LNCaP clone FGC (cell line): ENCODE data around the gene HEMK1.

Source experiments
- DNase-seq: peaks from one replicate; pipeline ENCODE4 v3.0.0-alpha.2; 2011; ENCODE audit warnings: low read depth
- H3K4me3 ChIP-seq: 2 replicates; pipeline ENCODE4 v1.5.1; 2011; ENCODE audit warnings: mild to moderate bottlenecking, low read depth, low read length, control low read depth
- TF ChIP-seq, protein P1 (sequence below): IDR thresholded peaks from 2 replicates; pipeline ENCODE4 v1.5.1; 2012; ENCODE audit warnings: mild to moderate bottlenecking; ENCODE audit not compliant: control insufficient read depth, insufficient read depth; ENCODE audit errors: extremely low read depth

The HEMK1 gene

DNA sequence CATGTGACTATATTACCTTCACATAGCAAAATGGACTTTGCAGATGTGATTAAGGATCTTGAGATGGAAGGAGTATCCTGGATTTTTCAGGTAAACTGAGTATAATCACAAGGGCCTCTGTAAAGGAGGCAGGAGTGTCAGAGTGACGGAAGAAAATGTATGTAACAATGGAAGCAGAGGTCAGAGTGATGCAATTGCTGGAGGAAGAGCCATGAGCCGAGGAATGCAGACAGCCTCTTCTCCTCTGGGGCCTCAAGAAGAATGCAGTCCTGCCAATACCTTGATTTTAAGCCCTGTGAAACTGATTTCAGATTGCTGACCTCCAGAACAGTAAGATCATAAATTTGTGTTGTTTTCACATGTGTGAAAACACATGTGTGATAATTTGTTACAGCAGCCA, 15.1 kb downstream of the HEMK1 start:
- TF ChIP-seq, protein P1, sequence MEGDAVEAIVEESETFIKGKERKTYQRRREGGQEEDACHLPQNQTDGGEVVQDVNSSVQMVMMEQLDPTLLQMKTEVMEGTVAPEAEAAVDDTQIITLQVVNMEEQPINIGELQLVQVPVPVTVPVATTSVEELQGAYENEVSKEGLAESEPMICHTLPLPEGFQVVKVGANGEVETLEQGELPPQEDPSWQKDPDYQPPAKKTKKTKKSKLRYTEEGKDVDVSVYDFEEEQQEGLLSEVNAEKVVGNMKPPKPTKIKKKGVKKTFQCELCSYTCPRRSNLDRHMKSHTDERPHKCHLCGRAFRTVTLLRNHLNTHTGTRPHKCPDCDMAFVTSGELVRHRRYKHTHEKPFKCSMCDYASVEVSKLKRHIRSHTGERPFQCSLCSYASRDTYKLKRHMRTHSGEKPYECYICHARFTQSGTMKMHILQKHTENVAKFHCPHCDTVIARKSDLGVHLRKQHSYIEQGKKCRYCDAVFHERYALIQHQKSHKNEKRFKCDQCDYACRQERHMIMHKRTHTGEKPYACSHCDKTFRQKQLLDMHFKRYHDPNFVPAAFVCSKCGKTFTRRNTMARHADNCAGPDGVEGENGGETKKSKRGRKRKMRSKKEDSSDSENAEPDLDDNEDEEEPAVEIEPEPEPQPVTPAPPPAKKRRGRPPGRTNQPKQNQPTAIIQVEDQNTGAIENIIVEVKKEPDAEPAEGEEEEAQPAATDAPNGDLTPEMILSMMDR: no peak
- DNase-seq: no peak
- no peak overlapping the region for H3K4me3 ChIP-seq

DNA sequence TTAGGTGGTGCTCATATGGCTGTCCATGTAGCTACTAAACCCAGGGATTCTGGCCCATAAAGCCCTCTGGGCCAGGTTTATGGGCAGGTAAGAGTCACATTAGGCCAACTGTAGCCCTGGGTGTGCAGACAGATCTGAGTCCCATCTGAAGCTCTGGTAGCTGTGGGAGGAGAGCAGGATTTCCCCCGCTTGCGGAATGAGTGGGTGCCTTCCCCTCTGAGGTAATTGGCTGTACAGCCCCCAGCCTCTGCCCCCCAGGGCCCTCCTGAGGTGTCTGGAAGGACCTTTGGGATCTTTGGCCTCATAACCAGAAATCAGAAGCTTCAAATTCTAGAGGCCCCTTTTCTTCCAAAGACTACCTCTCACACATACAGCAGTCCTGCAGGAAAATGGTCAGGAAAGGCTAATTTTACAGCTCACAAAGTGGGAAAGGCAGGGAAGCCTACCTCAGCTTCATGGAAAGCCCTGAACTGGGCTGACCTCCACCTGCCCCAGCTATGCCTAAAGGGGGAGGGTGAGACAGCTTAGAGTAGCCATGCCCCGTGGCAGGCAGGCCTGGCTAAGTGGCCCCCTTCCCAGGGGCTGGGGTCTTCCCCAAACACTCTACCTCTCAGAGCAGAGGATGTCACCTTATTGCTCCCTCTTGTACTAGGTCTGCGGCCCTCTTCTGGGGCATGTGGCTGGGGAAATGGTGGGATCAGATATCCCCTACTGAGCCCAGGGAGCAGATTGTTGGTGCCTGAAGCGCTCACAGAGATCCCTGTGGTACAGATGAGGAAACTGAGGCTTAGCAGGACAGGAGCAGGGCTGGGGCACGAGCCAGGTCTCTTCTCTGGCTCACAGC, 16.8 kb downstream of the HEMK1 start:
- no peak for DNase-seq
- TF ChIP-seq, protein P1: no peak

DNA sequence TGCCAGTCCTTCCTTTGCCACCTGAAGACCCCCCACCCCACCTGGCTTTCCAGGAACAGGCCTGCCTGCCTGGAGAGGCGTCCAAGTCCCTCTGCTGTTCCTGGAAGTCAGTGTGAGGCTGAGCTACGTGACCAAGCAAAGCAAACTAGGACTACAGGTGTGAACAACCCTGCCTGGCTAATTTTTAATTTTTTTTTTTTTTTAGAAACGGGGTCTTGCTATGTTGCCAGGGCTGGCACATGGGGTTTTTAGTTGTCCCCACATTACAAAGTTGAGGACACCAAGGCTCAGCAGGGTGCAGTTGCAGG, 17.4 kb downstream of the HEMK1 start:
- TF ChIP-seq, protein P1: no peak
- DNase-seq: no peak

More for the DNA sequence above, 16.8 kb downstream of the HEMK1 start:
- no peak overlapping the region for H3K4me3 ChIP-seq

DNA sequence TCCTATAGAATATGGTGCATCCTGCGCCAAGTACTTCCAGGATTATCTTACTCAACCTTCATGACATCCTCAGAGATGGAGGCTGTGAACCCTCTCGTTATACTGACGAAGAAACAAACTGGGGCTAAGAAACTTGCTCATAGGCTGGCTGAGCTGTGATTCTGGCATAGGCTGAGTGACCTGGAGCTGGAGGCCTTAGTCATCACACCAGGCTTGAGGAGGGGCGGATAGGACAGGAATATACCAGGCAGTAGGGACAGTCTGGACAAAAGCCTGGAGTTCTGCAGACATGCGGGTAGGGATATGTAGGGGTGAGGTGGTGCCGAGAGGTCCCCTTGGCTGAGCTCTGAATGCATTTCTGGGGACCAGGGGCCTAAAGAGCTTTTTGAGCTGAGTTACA, 18.1 kb downstream of the HEMK1 start:
- H3K4me3 ChIP-seq: no peak overlapping the region
- TF ChIP-seq, protein P1: no peak
- DNase-seq: no peak

More for the DNA sequence above, 17.4 kb downstream of the HEMK1 start:
- no peak overlapping the region for H3K4me3 ChIP-seq

DNA sequence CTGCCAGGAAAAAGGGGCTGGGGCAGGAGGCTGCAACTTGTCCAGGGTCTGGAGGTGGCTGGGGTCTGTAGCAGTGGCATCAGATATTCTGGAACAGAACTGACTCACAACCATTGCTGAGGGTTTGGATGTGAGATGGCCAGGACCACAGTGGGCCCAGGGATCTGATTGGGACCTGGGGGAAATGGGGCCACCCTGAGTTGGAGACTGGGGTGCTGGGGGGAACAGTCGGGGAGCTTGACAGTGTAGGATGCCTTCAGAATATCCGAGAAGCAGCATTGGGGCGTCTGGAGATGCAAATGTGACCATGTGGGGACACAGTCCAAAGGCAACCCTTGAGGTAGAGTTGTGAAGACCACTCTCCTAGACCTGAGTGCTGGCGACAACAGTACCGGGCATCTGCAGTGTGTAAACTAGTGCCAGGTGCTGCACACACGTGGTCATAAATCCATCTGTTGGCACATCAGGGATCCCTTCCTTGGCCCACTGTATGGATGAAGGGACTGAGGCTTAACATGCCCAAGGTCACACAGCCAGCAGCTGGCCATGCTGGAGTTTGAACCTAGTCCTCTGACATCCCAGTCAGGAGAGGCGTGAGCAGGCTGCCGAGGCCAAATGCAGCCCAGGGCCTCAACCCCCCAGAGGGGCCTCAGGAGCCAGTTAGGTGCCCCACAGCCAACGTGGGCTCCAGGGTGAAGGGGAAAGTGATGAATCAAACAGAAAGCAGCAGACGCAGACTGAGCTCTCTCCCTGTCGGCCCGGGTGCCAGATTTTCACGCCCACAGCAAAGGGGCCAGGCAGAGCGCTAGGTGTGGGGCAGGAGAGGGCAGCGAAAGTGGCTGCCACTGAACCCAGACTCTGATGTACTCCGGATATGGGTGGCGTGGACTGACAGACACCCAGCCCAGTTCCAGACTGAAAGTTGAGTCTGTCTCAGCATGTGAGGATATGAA, 18.8 kb downstream of the HEMK1 start:
- no peak for DNase-seq
- H3K4me3 ChIP-seq: no peak overlapping the region
- TF ChIP-seq, protein P1: no peak

DNA sequence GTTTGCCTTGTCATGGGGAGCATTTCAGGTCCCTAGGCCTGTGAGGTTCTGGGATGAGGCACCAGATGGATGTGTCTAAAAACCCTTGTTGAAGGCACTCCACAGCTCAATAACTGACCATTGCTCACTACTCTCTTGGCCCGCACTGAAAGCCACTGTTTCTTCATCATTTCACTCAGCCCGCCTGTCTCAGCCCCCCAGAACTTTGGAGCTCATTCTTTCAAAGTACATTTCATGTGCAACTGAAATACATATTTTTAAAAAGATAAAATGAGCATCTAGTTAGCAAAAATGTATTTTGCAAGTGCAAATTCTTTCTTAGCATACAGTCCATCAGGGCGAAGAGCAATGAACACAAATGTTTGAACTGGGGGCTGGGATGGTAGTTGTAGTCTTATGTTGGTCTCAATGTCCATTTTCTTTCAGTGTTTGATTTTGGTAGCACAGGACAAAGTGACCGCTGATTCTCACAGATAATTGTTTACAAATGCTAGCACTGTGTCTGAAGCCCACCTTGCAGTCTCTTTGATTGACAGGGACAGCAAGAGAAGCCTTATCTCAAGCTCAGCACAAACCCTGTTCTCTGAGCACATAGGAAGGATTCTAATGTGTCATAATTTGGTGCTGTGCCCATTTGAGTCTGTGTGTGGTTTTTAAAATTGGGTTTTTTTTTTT, 19.6 kb downstream of the HEMK1 start:
- TF ChIP-seq, protein P1: no peak
- H3K4me3 ChIP-seq: no peak overlapping the region
- no peak for DNase-seq
